Measurements from ENCODE around the gene FMN1.

Gene FMN1

DNA sequence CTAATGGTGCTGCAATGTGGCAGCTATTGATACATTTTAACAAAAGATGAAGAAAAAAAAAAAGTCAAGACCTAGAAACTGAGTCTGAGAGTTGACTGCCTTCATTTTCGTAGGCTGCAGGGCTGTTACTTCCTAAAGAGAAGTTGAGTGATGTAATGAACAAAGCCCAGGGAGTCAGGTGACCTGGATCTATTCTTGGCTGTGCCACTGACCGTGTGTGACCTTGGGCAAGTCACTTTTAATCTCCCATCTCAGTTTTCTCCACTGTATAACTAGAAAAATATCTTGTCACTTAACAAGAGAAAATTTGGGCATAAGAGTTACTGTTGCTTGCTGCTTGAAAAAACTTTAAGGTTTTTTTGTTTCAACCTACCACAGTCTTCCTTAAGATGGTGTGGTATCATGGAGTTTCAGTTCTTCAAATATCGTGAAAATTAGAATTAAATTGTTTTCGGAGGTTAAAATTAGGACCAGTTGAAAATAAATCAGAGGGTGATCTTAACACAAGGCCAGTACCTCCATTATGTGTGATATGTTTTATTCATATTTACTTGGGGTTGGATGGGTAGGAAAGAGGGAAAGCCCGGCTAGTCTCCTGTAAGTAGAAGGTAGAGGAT is 5.8 kb downstream of the FMN1 start:
- TF ChIP-seq GATA2 (IDR thresholded peaks at IDR 0.05; ENCODE audit: low read depth, low read length) (no peak), GATA3 (IDR thresholded peaks at IDR 0.05; ENCODE audit: low read depth, low read length) (no peak)

DNA sequence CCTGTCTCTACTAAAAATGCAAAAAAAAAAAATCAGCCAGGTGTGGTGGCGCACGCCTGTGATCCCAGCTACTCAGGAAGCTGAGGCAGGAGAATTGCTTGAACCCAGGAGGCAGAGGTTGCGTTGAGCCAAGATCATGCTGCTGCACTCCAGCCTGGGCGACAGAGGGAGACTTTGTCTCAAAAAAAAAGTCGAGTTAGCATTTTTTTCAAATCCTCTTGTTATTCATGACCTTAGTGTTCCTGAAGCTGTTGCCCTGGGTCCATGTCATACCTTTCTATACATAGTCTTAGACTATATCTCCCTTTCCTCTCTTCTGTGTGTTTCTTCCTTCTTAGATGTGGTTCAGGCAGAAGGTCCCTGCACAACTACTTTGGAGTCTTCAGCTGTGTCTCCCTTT is 6.4 kb downstream of the FMN1 start:
- TF ChIP-seq GATA2 (IDR thresholded peaks at IDR 0.05; ENCODE audit: low read depth, low read length) (no peak), GATA3 (IDR thresholded peaks at IDR 0.05; ENCODE audit: low read depth, low read length) (no peak)

DNA sequence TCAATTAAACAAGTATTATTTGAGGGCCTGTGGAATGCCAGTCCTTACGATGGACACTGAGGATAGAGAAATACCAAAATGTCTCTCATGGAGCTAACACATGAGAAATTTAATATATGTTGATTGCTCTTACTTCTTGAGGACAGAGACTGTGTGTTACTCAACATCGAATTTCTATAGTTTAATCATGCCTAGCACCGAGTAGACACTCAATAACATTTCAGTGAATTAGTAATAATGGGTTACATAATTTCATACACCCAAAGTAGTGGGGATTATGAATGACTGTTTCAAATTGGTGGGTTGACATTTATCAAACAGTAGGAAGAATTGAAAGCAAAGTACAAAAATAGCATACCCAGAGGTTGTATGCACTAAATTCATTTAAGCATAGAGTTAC is 11.2 kb downstream of the FMN1 start:
- TF ChIP-seq GATA3 (IDR thresholded peaks at IDR 0.05; ENCODE audit: low read depth, low read length), result no peak
- TF ChIP-seq GATA2 (IDR thresholded peaks at IDR 0.05; ENCODE audit: low read depth, low read length), result no peak

- TF ChIP-seq GATA2 (IDR thresholded peaks at IDR 0.05; ENCODE audit: low read depth, low read length) (no peak), GATA3 (IDR thresholded peaks at IDR 0.05; ENCODE audit: low read depth, low read length) (no peak)
These were observed 11.6 kb downstream of the FMN1 start for GRCh38 chr15:33182926-33183325.

GRCh38 chr15:33182278-33182905 is 12.1 kb downstream of the FMN1 start:
- TF ChIP-seq GATA2 (IDR thresholded peaks at IDR 0.05; ENCODE audit: low read depth, low read length) (no peak), GATA3 (IDR thresholded peaks at IDR 0.05; ENCODE audit: low read depth, low read length) (no peak)

GRCh38 chr15:33179874-33180273 is 14.6 kb downstream of the FMN1 start:
- TF ChIP-seq GATA2 (IDR thresholded peaks at IDR 0.05; ENCODE audit: low read depth, low read length) (no peak), GATA3 (IDR thresholded peaks at IDR 0.05; ENCODE audit: low read depth, low read length) (no peak)

DNA sequence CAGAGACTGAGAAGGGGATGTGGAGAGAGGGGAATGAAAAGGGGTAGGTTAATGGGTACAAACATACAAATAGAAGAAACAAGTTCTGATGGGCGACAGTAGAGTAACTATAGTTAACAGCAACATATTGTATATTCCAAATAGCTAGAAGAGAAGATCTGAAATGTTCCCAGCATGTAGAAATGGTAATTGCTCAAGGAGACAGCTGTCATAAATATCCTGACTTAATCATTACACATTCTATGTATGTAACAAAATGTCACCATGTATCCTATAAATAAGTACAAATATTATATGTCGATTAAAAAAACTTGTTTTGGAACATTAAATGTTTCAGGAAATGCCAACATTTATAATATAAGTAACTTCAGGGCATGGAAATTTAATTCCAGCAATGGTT is 23.3 kb downstream of the FMN1 start:
- no peak for TF ChIP-seq GATA2 (IDR thresholded peaks at IDR 0.05; ENCODE audit: low read depth, low read length)
- no peak for TF ChIP-seq GATA3 (IDR thresholded peaks at IDR 0.05; ENCODE audit: low read depth, low read length)

DNA sequence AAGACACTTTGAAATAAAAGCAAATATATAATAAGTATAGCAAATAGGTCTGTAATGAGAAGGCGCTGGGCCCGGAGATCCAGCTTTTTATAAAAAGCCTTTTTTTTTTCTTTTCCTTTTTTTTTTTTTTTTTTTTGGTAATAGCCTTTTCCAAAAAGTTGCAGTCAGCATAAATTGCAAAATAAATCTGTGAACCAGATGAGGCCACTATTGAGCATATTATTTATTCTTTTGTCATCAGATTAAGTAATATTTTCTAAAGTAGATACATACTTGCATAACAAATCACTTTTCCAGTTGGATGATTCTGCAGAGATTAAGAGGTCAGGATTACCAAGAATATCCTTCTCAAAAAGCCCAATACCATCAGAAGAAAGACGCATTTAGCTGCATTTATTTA is 24.9 kb downstream of the FMN1 start:
- TF ChIP-seq GATA2 (IDR thresholded peaks at IDR 0.05; ENCODE audit: low read depth, low read length) (no peak), GATA3 (IDR thresholded peaks at IDR 0.05; ENCODE audit: low read depth, low read length) (no peak)

- no peak for TF ChIP-seq GATA2 (IDR thresholded peaks at IDR 0.05; ENCODE audit: low read depth, low read length)
- TF ChIP-seq GATA3 (IDR thresholded peaks at IDR 0.05; ENCODE audit: low read depth, low read length), result no peak
These were observed 26.1 kb downstream of the FMN1 start for GRCh38 chr15:33168444-33168843.

DNA sequence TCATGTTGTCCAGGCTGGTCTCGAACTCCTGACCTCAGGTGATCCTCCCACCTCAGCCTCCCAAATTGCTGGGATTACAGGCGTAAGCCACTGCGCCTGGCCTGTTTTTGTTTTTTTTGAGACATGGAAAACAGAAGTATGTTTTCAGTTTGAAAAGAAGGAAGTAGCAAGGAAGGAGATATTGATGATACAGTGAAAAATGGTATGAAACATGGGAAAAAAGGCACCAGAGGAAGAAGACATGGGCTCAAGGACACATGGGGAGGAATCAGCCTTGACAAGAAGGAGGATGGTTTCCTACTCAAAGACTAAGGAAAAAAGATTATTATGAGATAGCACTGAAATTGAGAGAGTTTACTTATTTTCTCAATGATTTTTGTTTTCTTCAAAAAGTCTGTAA is 30.7 kb downstream of the FMN1 start:
- TF ChIP-seq GATA2 (IDR thresholded peaks at IDR 0.05; ENCODE audit: low read depth, low read length) (no peak), GATA3 (IDR thresholded peaks at IDR 0.05; ENCODE audit: low read depth, low read length) (no peak)

- no peak for TF ChIP-seq GATA2 (IDR thresholded peaks at IDR 0.05; ENCODE audit: low read depth, low read length)
- no peak for TF ChIP-seq GATA3 (IDR thresholded peaks at IDR 0.05; ENCODE audit: low read depth, low read length)
These were observed 33.3 kb downstream of the FMN1 start for GRCh38 chr15:33161209-33161608.

- TF ChIP-seq GATA2 (IDR thresholded peaks at IDR 0.05; ENCODE audit: low read depth, low read length) (peak; percentile 79; the same call in 1 of the 2 replicates), GATA3 (IDR thresholded peaks at IDR 0.05; ENCODE audit: low read depth, low read length) (peak; percentile 91)
These were observed 33.8 kb downstream of the FMN1 start for GRCh38 chr15:33160581-33161165.

GRCh38 chr15:33159726-33160453 is 34.6 kb downstream of the FMN1 start:
- TF ChIP-seq GATA3 (IDR thresholded peaks at IDR 0.05; ENCODE audit: low read depth, low read length), result no peak
- TF ChIP-seq GATA2 (IDR thresholded peaks at IDR 0.05; ENCODE audit: low read depth, low read length), result no peak

GRCh38 chr15:33158366-33158765 is 36.1 kb downstream of the FMN1 start:
- TF ChIP-seq GATA3 (IDR thresholded peaks at IDR 0.05; ENCODE audit: low read depth, low read length) (no peak), GATA2 (IDR thresholded peaks at IDR 0.05; ENCODE audit: low read depth, low read length) (no peak)

All from SH-SY5Y (cell line).